Kidney epithelial cell (primary cell): ENCODE results near the gene LRRC2. TPM values are rescaled to one million over a fixed set of nuclear protein-coding genes. Genes with fewer than 3 reads are reported as not detected.
A peak's percentile ranks its signal among the peaks of the same experiment; 100 is the strongest.

Experiments used
- DNase-seq: peaks from one replicate; pipeline ENCODE4 v3.0.0-alpha.2; 2010; ENCODE audit warnings: low read depth
- H3K27me3 ChIP-seq: 2 replicates; pipeline ENCODE4 v1.6.0; 2011; ENCODE audit warnings: low read length; ENCODE audit not compliant: control insufficient read depth, insufficient read depth
- H3K36me3 ChIP-seq: 2 replicates; pipeline ENCODE4 v1.5.1; 2011; ENCODE audit warnings: low read length; ENCODE audit not compliant: control insufficient read depth, insufficient read depth
- H3K4me3 ChIP-seq: 2 replicates; pipeline ENCODE4 v1.5.1; 2011; ENCODE audit warnings: low read depth, mild to moderate bottlenecking, control low read depth, low read length
- CTCF ChIP-seq: IDR thresholded peaks from 2 replicates; pipeline ENCODE4 v1.5.1; 2011; ENCODE audit warnings: mild to moderate bottlenecking, moderate library complexity, low read length, control low read depth, inconsistent platforms; ENCODE audit not compliant: insufficient read depth, poor library complexity, severe bottlenecking
- total RNA-seq: library from RNA; depleted of rRNA; stranded (reverse); fragments of >200 nt; gene quantifications from 2 replicates; pipeline ENCODE4 v1.2.3, GENCODE V29; 2015

Gene LRRC2
- total RNA-seq, 1 donor from 2014 or later, result 0.29 TPM

- no peak overlapping the region for H3K4me3 ChIP-seq
- DNase-seq, result no peak
- TF ChIP-seq CTCF, result no peak
- peaks cover 8% of the 10 kb centered on the region for H3K27me3 ChIP-seq
- H3K36me3 ChIP-seq, result no peaks in the 10 kb centered on the region
These were observed 4.2 kb downstream of the LRRC2 start for GRCh38 chr3:46561951-46562350.

GRCh38 chr3:46561511-46561910 lies 4.6 kb downstream of the LRRC2 start:
- no peak for DNase-seq

GRCh38 chr3:46559091-46559704 lies 6.9 kb downstream of the LRRC2 start:
- Histone ChIP-seq H3K4me3 (no peak overlapping the region), H3K36me3 (no peaks in the 10 kb centered on the region), H3K27me3 (no peaks in the 10 kb centered on the region)
- DNase-seq, result no peak
- no peak for TF ChIP-seq CTCF

More at GRCh38 chr3:46561511-46561910, 4.6 kb downstream of the LRRC2 start:
- no peak for TF ChIP-seq CTCF
- Histone ChIP-seq H3K4me3 (no peak overlapping the region), H3K27me3 (peaks cover 8% of the 10 kb centered on the region), H3K36me3 (no peaks in the 10 kb centered on the region)

- H3K4me3 ChIP-seq, result peak overlapping the region; percentile 48
These were observed 7.7 kb downstream of the LRRC2 start for GRCh38 chr3:46558184-46559043.

GRCh38 chr3:46557814-46558183 lies 8.3 kb downstream of the LRRC2 start:
- no peaks in the 10 kb centered on the region for H3K27me3 ChIP-seq
- no peak overlapping the region for H3K4me3 ChIP-seq
- no peaks in the 10 kb centered on the region for H3K36me3 ChIP-seq
- no peak for DNase-seq
- no peak for TF ChIP-seq CTCF

More at GRCh38 chr3:46558184-46559043, 7.7 kb downstream of the LRRC2 start:
- peak; percentile 72 for TF ChIP-seq CTCF
- no peaks in the 10 kb centered on the region for H3K36me3 ChIP-seq
- DNase-seq, result peak; percentile 63
- no peaks in the 10 kb centered on the region for H3K27me3 ChIP-seq

- DNase-seq, result no peak
- no peak for TF ChIP-seq CTCF
- Histone ChIP-seq H3K4me3 (no peak overlapping the region), H3K36me3 (no peaks in the 10 kb centered on the region), H3K27me3 (no peaks in the 10 kb centered on the region)
These were observed 12.9 kb downstream of the LRRC2 start for GRCh38 chr3:46553154-46553553.
